GM12873 (cell line): ENCODE data around the gene BPIFB6.

Experiments used
- TF ChIP-seq, protein P1 (sequence below): IDR thresholded peaks from 2 replicates; pipeline ENCODE4 v1.5.1; 2012; ENCODE audit warnings: low read depth, mild to moderate bottlenecking, moderate library complexity, low read length, control low read depth; ENCODE audit not compliant: insufficient read depth; ENCODE audit errors: missing control alignments

The BPIFB6 gene

DNA sequence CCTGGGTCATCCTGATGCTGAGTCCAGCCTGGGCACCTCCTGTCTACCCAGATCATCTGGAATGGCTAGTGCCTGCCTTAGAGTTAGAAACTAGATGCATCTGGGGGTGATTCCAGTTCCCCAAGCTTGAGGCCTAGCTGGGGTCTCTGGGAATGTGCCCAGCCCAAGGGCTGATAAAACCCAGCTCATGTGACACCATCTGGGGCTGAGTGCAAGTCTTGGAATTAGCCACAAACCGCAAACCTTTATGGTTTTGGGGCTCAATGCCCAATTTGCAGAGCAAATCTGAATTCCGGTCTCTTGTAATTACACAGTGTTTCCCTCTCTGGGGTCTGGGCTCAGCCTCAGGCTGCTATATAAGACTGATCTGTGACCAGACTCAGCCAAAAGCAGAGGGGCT is 47.8 kb downstream of the BPIFB6 start, which contains the start of gene BPIFB4:
Gene BPIFB4, plus strand, starts transcription at position 385 of the 400 bp plus-strand sequence. CDS start 1,884 bp downstream, outside the sequence.
- TF ChIP-seq, protein P1, sequence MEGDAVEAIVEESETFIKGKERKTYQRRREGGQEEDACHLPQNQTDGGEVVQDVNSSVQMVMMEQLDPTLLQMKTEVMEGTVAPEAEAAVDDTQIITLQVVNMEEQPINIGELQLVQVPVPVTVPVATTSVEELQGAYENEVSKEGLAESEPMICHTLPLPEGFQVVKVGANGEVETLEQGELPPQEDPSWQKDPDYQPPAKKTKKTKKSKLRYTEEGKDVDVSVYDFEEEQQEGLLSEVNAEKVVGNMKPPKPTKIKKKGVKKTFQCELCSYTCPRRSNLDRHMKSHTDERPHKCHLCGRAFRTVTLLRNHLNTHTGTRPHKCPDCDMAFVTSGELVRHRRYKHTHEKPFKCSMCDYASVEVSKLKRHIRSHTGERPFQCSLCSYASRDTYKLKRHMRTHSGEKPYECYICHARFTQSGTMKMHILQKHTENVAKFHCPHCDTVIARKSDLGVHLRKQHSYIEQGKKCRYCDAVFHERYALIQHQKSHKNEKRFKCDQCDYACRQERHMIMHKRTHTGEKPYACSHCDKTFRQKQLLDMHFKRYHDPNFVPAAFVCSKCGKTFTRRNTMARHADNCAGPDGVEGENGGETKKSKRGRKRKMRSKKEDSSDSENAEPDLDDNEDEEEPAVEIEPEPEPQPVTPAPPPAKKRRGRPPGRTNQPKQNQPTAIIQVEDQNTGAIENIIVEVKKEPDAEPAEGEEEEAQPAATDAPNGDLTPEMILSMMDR, result no peak

DNA sequence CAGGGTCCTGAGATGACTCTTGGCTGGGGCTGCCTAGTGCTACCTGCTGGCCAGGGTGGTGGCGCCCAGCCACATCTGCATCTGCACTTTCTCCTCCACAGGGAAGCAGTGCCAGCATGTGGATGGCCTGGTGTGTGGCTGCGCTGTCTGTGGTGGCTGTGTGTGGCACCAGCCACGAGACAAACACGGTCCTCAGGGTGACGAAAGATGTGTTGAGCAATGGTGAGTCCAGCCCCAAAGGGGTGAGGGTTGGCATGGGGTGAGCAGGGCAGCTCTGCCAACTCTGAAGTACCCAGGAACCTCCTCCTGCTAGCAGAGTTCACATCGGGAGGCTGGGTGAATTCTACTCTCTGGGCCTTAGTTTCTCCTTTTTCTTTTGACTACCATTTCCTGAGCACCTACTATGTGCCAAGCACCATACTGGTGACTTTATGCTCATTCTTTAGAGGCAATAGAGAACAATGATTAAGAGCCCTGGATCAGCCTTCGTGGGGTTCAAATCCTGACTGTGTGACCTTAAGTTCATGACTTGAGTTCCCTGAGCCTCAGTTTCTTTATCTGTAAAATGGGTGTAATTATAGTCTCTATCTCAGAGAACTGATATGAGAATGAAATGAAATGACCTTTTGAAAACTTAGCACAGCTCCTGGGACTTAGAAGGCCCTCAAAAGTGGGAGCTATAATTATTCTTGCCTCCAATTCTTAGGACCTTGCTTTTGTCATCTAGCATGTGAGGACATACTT is 50.1 kb downstream of the BPIFB6 start:
- TF ChIP-seq, protein P1, result no peak

DNA sequence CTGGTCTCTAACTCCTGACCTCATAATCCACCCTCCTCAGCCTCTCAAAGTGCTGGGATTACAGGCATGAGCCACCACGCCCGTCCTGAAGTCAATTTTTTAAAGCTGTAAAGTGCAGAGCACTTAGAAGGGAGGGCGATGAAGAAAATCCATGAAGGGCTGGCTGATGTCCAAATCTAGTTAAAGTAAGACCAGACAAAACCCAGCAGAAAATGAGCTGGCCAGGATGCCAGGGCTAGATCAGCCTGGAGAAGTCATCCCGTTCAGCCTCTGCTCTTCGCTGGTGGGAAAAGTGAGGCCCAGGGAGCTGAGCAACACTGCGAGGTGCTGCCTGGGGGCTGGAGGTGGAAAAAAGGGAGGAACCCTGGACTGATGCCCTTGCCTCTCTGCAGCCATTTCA is 51.1 kb downstream of the BPIFB6 start:
- TF ChIP-seq, protein P1, result no peak

GRCh38 chr20:33083544-33084340 is 52.3 kb downstream of the BPIFB6 start:
- TF ChIP-seq, protein P1, result no peak

DNA sequence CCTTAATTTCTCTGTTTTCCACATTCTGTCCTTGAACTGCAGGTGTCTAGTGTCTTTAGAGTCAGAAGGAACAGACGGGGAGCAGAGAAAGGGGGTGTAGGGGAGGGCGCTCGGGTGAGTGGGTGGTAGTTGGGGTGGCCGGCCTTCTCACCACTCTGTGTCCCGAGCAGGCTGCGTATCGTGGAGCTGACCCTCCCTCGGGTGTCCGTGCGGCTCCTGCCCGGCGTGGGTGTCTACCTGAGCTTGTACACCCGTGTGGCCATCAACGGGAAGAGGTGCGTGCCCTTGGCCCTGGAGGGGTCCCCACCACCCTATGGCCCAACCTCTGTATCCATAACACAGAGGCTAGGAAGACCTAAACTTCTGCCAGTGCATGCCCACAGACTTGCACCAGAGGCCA is 53.3 kb downstream of the BPIFB6 start:
- TF ChIP-seq, protein P1, result no peak

DNA sequence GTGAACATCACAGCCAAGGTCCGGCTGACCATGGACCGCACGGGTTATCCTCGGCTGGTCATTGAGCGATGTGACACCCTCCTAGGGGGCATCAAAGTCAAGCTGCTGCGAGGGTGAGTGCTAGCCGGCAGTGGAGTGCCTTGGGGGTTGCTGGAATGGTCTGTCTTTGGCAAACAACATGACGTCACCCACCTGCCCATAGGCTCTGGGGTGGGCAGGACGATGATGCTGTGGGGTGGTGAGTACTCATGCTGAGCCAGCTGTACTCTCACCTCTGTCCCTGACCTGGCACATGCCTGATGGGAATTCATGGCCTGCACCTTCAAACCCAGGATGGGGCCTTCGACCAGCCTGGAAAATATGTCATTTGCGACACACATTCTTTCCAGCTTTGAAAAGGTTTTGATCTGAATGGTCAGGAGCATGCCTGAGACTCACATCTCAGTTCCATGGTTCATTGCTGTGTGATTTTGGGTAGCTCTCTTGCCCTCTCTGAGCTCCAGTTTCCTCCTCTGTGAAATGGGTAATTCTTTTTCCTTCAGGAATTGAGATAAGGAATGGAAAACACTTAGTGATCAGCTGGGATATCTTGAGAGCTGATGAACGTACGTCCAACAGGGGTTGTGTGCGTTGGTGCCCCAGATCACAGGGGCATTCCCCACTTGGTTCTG is 54.7 kb downstream of the BPIFB6 start:
- TF ChIP-seq, protein P1, result no peak

GRCh38 chr20:33091147-33091546 is 59.7 kb downstream of the BPIFB6 start:
- TF ChIP-seq, protein P1, result no peak
